CD14-positive monocyte (primary cell): Measurements from ENCODE around the gene AHSP. TPM values are rescaled to one million over a fixed set of nuclear protein-coding genes. Genes with fewer than 3 reads are reported as not detected.

Source experiments
- DNase-seq, 3 donors: peaks; one replicate each; pipeline ENCODE4 v3.0.0-alpha.2; 2011 to 2022
- H2AFZ ChIP-seq: 2 replicates; pipeline ENCODE4 v1.6.0; 2012; ENCODE audit warnings: mild to moderate bottlenecking, low read depth, low read length, inconsistent platforms; ENCODE audit not compliant: insufficient read depth, poor library complexity, severe bottlenecking
- H3K27ac ChIP-seq, 2 donors: 1 replicate in 1 of 2; 2 replicates in 1 of 2; pipeline ENCODE4 v1.5.1; 2012 to 2013; ENCODE audit warnings: low read length in 2 of 2, control low read depth in 1 of 2, inconsistent platforms in 1 of 2, low read depth in 1 of 2, mild to moderate bottlenecking in 1 of 2
- H3K27me3 ChIP-seq, 2 donors: one replicate each; pipeline versions ENCODE4 v1.6.0 to v1.6.1; 2011 to 2013; ENCODE audit warnings: low read length in 2 of 2; ENCODE audit not compliant: control insufficient read depth in 2 of 2, insufficient read depth in 2 of 2
- H3K36me3 ChIP-seq, 2 donors: replicated peaks in 1 of 2; 1 replicate in 1 of 2; 2 replicates in 1 of 2; pipeline versions ENCODE4 v1.5.1 to v1.6.1; 2012 to 2013; ENCODE audit warnings: low read length in 2 of 2, control low read depth in 1 of 2, inconsistent platforms in 1 of 2, mild to moderate bottlenecking in 1 of 2; ENCODE audit not compliant: insufficient read depth in 2 of 2, control insufficient read depth in 1 of 2
- H3K4me1 ChIP-seq, 2 donors: 1 replicate in 1 of 2; 2 replicates in 1 of 2; pipeline versions ENCODE4 v1.5.1 to v1.6.1; 2012 to 2013; ENCODE audit warnings: low read length in 2 of 2, control low read depth in 1 of 2, inconsistent platforms in 1 of 2, mild to moderate bottlenecking in 1 of 2, moderate library complexity in 1 of 2; ENCODE audit not compliant: insufficient read depth in 2 of 2, control insufficient read depth in 1 of 2
- H3K4me2 ChIP-seq: replicated peaks from 2 replicates; pipeline ENCODE3; 2012; ENCODE audit warnings: low read length, moderate library complexity, mild to moderate bottlenecking; ENCODE audit not compliant: poor library complexity, severe bottlenecking; ENCODE audit errors: extremely low read depth
- H3K4me3 ChIP-seq, 3 experiments: fragments of 200-600 bp in 1 of 3; sonication (generic) in 1 of 3; replicated peaks in 1 of 3; 1 replicate in 2 of 3; 2 replicates in 1 of 3; pipeline ENCODE4 v1.5.1; 2011 to 2013; ENCODE audit warnings: low read length in 3 of 3, mild to moderate bottlenecking in 3 of 3, control low read depth in 2 of 3, low read depth in 2 of 3, inconsistent platforms in 1 of 3, moderate library complexity in 1 of 3
- H3K79me2 ChIP-seq: 2 replicates; pipeline ENCODE4 v1.6.0; 2012; ENCODE audit warnings: mild to moderate bottlenecking, control low read depth, inconsistent platforms, low read length, moderate library complexity; ENCODE audit not compliant: insufficient read depth
- H3K9ac ChIP-seq: 2 replicates; pipeline ENCODE4 v1.6.0; 2017; ENCODE audit warnings: low read length, mild to moderate bottlenecking; ENCODE audit not compliant: insufficient read depth, poor library complexity, severe bottlenecking
- H3K9me3 ChIP-seq, 2 donors: replicated peaks in 1 of 2; 1 replicate in 1 of 2; 2 replicates in 1 of 2; pipeline versions ENCODE4 v1.5.1 to v1.6.1; 2012 to 2013; ENCODE audit warnings: low read length in 2 of 2, control low read depth in 1 of 2; ENCODE audit not compliant: control insufficient read depth in 1 of 2, insufficient read depth in 1 of 2
- H4K20me1 ChIP-seq: 2 replicates; pipeline ENCODE4 v1.6.0; 2012; ENCODE audit warnings: mild to moderate bottlenecking, low read length, control low read depth, moderate library complexity; ENCODE audit not compliant: insufficient read depth
- H3K27ac Mint-ChIP-seq, 7 donors: one replicate each; pipeline ENCODE4 v1.8.0; 2020; ENCODE audit warnings: mild to moderate bottlenecking in 7 of 7, mixed read lengths in 7 of 7, moderate library complexity in 6 of 7, inconsistent platforms in 2 of 7
- H3K27me3 Mint-ChIP-seq, 3 donors: one replicate each; pipeline ENCODE4 v1.8.0; 2021 to 2022; ENCODE audit warnings: low read depth in 3 of 3, mild to moderate bottlenecking in 3 of 3, mixed read lengths in 3 of 3, moderate library complexity in 3 of 3, inconsistent platforms in 1 of 3
- H3K36me3 Mint-ChIP-seq, 2 donors: one replicate each; pipeline ENCODE4 v1.8.0; 2020; ENCODE audit warnings: mixed read lengths in 2 of 2, inconsistent platforms in 1 of 2, mild to moderate bottlenecking in 1 of 2
- H3K4me1 Mint-ChIP-seq: one replicate; pipeline ENCODE4 v1.8.0; 2020; ENCODE audit warnings: mild to moderate bottlenecking, mixed read lengths
- H3K4me3 Mint-ChIP-seq, 2 donors: one replicate each; pipeline ENCODE4 v1.8.0; 2020; ENCODE audit warnings: mild to moderate bottlenecking in 2 of 2, mixed read lengths in 2 of 2, moderate library complexity in 1 of 2
- H3K9me3 Mint-ChIP-seq, 7 donors: one replicate each; pipeline ENCODE4 v1.8.0; 2020 to 2022; ENCODE audit warnings: mixed read lengths in 7 of 7, mild to moderate bottlenecking in 6 of 7, moderate library complexity in 6 of 7, inconsistent platforms in 2 of 7
- WGBS: methylation state at CpG from one replicate; pipeline ENCODE4 v1.1.5; 2013; ENCODE audit warnings: missing lambda C conversion rate; ENCODE audit not compliant: insufficient coverage; 5-methylcytosine and 5-hydroxymethylcytosine counted together
- intact Hi-C, 2 donors: fragments of 100-400 bp; cut with micrococcal nuclease; formaldehyde crosslinking; loops; one replicate each; pipeline versions ENCODE4 v1.15.0 to v1.15.1; 2023
- polyA plus RNA-seq, 3 donors: library from polyadenylated mRNA; depleted of rRNA in 1 of 3; unstranded in 2 of 3; stranded (reverse) in 1 of 3; fragments of 300-500 nt in 2 of 3; fragments of >200 nt in 1 of 3; fragmentation: Illumina TruSeq in 2 of 3; gene quantifications; 1 replicate in 2 of 3; 2 replicates in 1 of 3; pipeline ENCODE4 v1.2.3, GENCODE V29; 2012 to 2021
- TF ChIP-seq, protein P1 (sequence below): fragments of 200-600 bp; IDR thresholded peaks from one replicate; pipeline ENCODE4 v1.8.0; 2022; ENCODE audit warnings: antibody characterized with exemption, mild to moderate bottlenecking

Gene AHSP
- polyA plus RNA-seq, 3 donors, result 0.84 TPM; not detected in 2

- no peaks in the 10 kb centered on the region for H3K9me3 Mint-ChIP-seq
- 96% methylated on average over 8 of the region's 10 CpGs for WGBS
- Histone ChIP-seq H3K27me3 (no peaks in the 10 kb centered on the region), H3K36me3 (peaks cover 60 to 89% of the 10 kb centered on the region in 2 donors), H2AFZ (no peak overlapping the region), H3K4me3 (no peak overlapping the region), H3K79me2 (no peaks in the 10 kb centered on the region), H3K9ac (no peak overlapping the region), H3K9me3 (no peaks in the 10 kb centered on the region), H4K20me1 (no peaks in the 10 kb centered on the region), H3K4me1 (no peaks in the 10 kb centered on the region), H3K27ac (no peak overlapping the region), H3K4me2 (no peak overlapping the region)
- TF ChIP-seq, protein P1, sequence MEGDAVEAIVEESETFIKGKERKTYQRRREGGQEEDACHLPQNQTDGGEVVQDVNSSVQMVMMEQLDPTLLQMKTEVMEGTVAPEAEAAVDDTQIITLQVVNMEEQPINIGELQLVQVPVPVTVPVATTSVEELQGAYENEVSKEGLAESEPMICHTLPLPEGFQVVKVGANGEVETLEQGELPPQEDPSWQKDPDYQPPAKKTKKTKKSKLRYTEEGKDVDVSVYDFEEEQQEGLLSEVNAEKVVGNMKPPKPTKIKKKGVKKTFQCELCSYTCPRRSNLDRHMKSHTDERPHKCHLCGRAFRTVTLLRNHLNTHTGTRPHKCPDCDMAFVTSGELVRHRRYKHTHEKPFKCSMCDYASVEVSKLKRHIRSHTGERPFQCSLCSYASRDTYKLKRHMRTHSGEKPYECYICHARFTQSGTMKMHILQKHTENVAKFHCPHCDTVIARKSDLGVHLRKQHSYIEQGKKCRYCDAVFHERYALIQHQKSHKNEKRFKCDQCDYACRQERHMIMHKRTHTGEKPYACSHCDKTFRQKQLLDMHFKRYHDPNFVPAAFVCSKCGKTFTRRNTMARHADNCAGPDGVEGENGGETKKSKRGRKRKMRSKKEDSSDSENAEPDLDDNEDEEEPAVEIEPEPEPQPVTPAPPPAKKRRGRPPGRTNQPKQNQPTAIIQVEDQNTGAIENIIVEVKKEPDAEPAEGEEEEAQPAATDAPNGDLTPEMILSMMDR, result no peak
- H3K4me3 Mint-ChIP-seq, result no peak overlapping the region
- H3K27ac Mint-ChIP-seq, result no peak overlapping the region
- H3K4me1 Mint-ChIP-seq, result no peaks in the 10 kb centered on the region
- no peaks in the 10 kb centered on the region for H3K27me3 Mint-ChIP-seq
- no peak for DNase-seq
- intact Hi-C loops, result no loop called here
- H3K36me3 Mint-ChIP-seq, result peaks cover 71 to 81% of the 10 kb centered on the region in 2 donors
Observed at GRCh38 chr16:31496670-31497069, 31.0 kb upstream of the AHSP start.

GRCh38 chr16:31498493-31498892, 29.2 kb upstream of the AHSP start:
- H3K9ac ChIP-seq, result no peak overlapping the region
- H3K9me3 ChIP-seq, result no peaks in the 10 kb centered on the region
- intact Hi-C loops, result no loop called here
- no peak overlapping the region for H3K4me3 ChIP-seq
- H4K20me1 ChIP-seq, result no peaks in the 10 kb centered on the region
- no peaks in the 10 kb centered on the region for H3K79me2 ChIP-seq
- no peaks in the 10 kb centered on the region for H3K4me1 ChIP-seq
- no peak overlapping the region for H3K4me2 ChIP-seq
- TF ChIP-seq, protein P1, result no peak
- H3K27ac ChIP-seq, result no peak overlapping the region
- Mint-ChIP-seq H3K9me3 (no peaks in the 10 kb centered on the region), H3K4me1 (no peaks in the 10 kb centered on the region), H3K4me3 (no peak overlapping the region), H3K27me3 (no peaks in the 10 kb centered on the region), H3K36me3 (peaks cover 54 to 64% of the 10 kb centered on the region in 2 donors), H3K27ac (no peak overlapping the region)
- WGBS, result 100% methylated on average over 6 of the region's 8 CpGs
- H3K36me3 ChIP-seq, result peaks cover 45 to 71% of the 10 kb centered on the region in 2 donors
- no peak overlapping the region for H2AFZ ChIP-seq
- H3K27me3 ChIP-seq, result no peaks in the 10 kb centered on the region
- no peak for DNase-seq
